ENCODE results near the gene MBD3L2B.

- TF ChIP-seq CTCF (IDR thresholded peaks at IDR 0.05; ENCODE audit: borderline replicate concordance, extremely low read depth, low read length, poor library complexity, severe bottlenecking) (no peak), EZH2 (IDR thresholded peaks at IDR 0.05; ENCODE audit: borderline replicate concordance, low read depth, low read length, severe bottlenecking) (no peak)
Observed at GRCh38 chr19:6997679-6998445, 23.4 kb downstream of the MBD3L2B start.
